Ascending aorta (tissue), 2 donors: Measurements from ENCODE around the gene MCEMP1. TPM values are rescaled to one million over a fixed set of nuclear protein-coding genes. Genes with fewer than 3 reads are reported as not detected.

ENCODE experiments used
- DNase-seq, 2 donors: peaks; one replicate each; pipeline ENCODE4 v3.0.0-alpha.2; 2019; ENCODE audit warnings: low spot score in 2 of 2
- H3K27ac ChIP-seq, 2 donors: fragments of 200-600 bp; sonication (generic); one replicate each; pipeline ENCODE4 v1.5.1; 2016 to 2017; ENCODE audit warnings: mild to moderate bottlenecking in 1 of 2
- H3K27me3 ChIP-seq: fragments of 200-600 bp; sonication (generic); one replicate; pipeline ENCODE4 v1.5.1; 2017
- H3K36me3 ChIP-seq, 2 donors: fragments of 200-600 bp; sonication (generic); one replicate each; pipeline ENCODE4 v1.5.1; 2016
- H3K4me1 ChIP-seq, 2 donors: fragments of 200-600 bp; sonication (generic); one replicate each; pipeline ENCODE4 v1.5.1; 2016 to 2017; ENCODE audit warnings: mild to moderate bottlenecking in 1 of 2
- H3K4me3 ChIP-seq, 2 donors: fragments of 200-600 bp; sonication (generic); one replicate each; pipeline ENCODE4 v1.5.1; 2016 to 2017; ENCODE audit warnings: mild to moderate bottlenecking in 1 of 2
- H3K9me3 ChIP-seq, 2 donors: fragments of 200-600 bp; sonication (generic); one replicate each; pipeline ENCODE4 v1.5.1; 2016
- CTCF ChIP-seq, 3 experiments: fragments of 200-600 bp in 2 of 3; fragments of 450-650 bp in 1 of 3; sonication (generic) in 2 of 3; IDR thresholded peaks; one replicate each; pipeline ENCODE4 v1.5.1; 2016 to 2019; ENCODE audit warnings: antibody characterized with exemption in 3 of 3, mild to moderate bottlenecking in 1 of 3, moderate library complexity in 1 of 3
- intact Hi-C: fragments of 100-400 bp; cut with DNase I; formaldehyde crosslinking; loops from one replicate; pipeline ENCODE4 v1.15.1; 2023
- total RNA-seq: library from RNA; depleted of rRNA; stranded (reverse); fragments of >200 nt; gene quantifications from one replicate; pipeline ENCODE4 v1.1.0, GENCODE V29; 2016

MCEMP1 gene
- total RNA-seq, 1 donor from 2014 or later: not detected

- no peak for TF ChIP-seq CTCF (IDR thresholded peaks at IDR 0.05)
- Histone ChIP-seq H3K4me1 (no peaks in the 10 kb centered on the region), H3K4me3 (no peak overlapping the region), H3K36me3 (no peaks in the 10 kb centered on the region), H3K27ac (no peak overlapping the region), H3K9me3 (no peaks in the 10 kb centered on the region), H3K27me3 (no peaks in the 10 kb centered on the region)
- intact Hi-C loops: no loop called here
- DNase-seq: no peak
Observed at GRCh38 chr19:7725791-7726190, 48.9 kb downstream of the MCEMP1 start.

DNA sequence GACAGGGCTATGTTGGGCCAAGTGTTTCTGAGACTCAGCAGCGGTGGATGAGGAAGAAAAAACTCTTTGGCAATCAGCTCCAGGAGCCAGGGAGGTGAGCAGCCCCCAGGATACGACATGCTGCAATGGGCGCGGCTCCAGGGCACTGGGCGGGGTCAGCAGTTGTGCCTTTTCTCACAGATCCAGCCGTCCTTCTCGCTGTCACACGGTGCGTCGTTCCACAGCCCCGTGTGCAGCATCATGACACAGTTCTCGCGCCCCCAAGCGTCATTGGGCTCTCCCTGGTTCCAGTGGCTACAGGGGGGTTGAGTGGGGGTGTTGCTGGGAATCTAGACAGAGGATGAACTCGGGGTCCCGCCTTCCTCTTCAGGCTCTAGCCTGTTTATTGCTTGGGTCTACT, 52.3 kb downstream of the MCEMP1 start:
- Histone ChIP-seq H3K4me1 (no peaks in the 10 kb centered on the region), H3K36me3 (no peaks in the 10 kb centered on the region), H3K27ac (no peak overlapping the region), H3K27me3 (no peaks in the 10 kb centered on the region), H3K4me3 (no peak overlapping the region), H3K9me3 (no peaks in the 10 kb centered on the region)
- no peak for TF ChIP-seq CTCF (IDR thresholded peaks at IDR 0.05)
- intact Hi-C loops: no loop called here
- DNase-seq: no peak

Other genes starting within 250 kb of the MCEMP1 start
- gene PEX11G, start 188.1 kb upstream of the MCEMP1 start, total RNA-seq: not detected
- gene ZNF358, start 161.0 kb upstream of the MCEMP1 start, total RNA-seq: 163 TPM
- 11.9 TPM for gene MCOLN1, start 154.5 kb upstream of the MCEMP1 start, total RNA-seq
- 190 TPM for gene PNPLA6, start 141.4 kb upstream of the MCEMP1 start, total RNA-seq
- gene CAMSAP3, start 81.2 kb upstream of the MCEMP1 start, total RNA-seq: not detected
- gene XAB2, start 47.5 kb upstream of the MCEMP1 start, total RNA-seq: 18.4 TPM
- not detected for gene PET100, start 47.3 kb upstream of the MCEMP1 start, total RNA-seq
- gene PCP2, start 43.4 kb upstream of the MCEMP1 start, total RNA-seq: not detected
- gene STXBP2, start 40.0 kb upstream of the MCEMP1 start, total RNA-seq: 26.6 TPM
- gene RETN, start 8.0 kb upstream of the MCEMP1 start, total RNA-seq: not detected
- gene TRAPPC5, start 3.7 kb downstream of the MCEMP1 start, total RNA-seq: 166 TPM
- not detected for gene FCER2, start 25.0 kb downstream of the MCEMP1 start, total RNA-seq
- gene CLEC4G, start 55.0 kb downstream of the MCEMP1 start, total RNA-seq: 1.7 TPM
- 12.6 TPM for gene CD209, start 70.4 kb downstream of the MCEMP1 start, total RNA-seq
- not detected for gene CLEC4M, start 86.2 kb downstream of the MCEMP1 start, total RNA-seq
- 27.7 TPM for gene EVI5L, start 153.1 kb downstream of the MCEMP1 start, total RNA-seq
- not detected for gene PRR36, start 197.3 kb downstream of the MCEMP1 start, total RNA-seq
- gene LRRC8E, start 211.4 kb downstream of the MCEMP1 start, total RNA-seq: not detected
- gene MAP2K7, start 226.8 kb downstream of the MCEMP1 start, total RNA-seq: 37.3 TPM
- 7.1 TPM for gene TGFBR3L, start 237.7 kb downstream of the MCEMP1 start, total RNA-seq
- 30.5 TPM for gene SNAPC2, start 243.2 kb downstream of the MCEMP1 start, total RNA-seq
- not detected for gene CTXN1, start 249.0 kb downstream of the MCEMP1 start, total RNA-seq